Large intestine (tissue), 3 donors: ENCODE data around the gene TENM3. TPM values are rescaled to one million over a fixed set of nuclear protein-coding genes. Genes with fewer than 3 reads are reported as not detected.

Source experiments
- DNase-seq, 2 donors: peaks; one replicate each; pipeline versions ENCODE4 v3.0.0 to v3.0.0-alpha.2; 2013
- H3K27ac ChIP-seq: one replicate; pipeline ENCODE4 v1.5.1; 2013; ENCODE audit warnings: low read length
- H3K27me3 ChIP-seq: 2 replicates; pipeline ENCODE4 v1.6.1; 2013; ENCODE audit warnings: low read length; ENCODE audit not compliant: control insufficient read depth, insufficient read depth
- H3K36me3 ChIP-seq: 2 replicates; pipeline ENCODE4 v1.6.1; 2013; ENCODE audit warnings: low read length; ENCODE audit not compliant: control insufficient read depth, insufficient read depth
- H3K4me1 ChIP-seq: one replicate; pipeline ENCODE4 v1.6.1; 2013; ENCODE audit warnings: low read length; ENCODE audit not compliant: control insufficient read depth, insufficient read depth
- H3K4me3 ChIP-seq: one replicate; pipeline ENCODE4 v1.5.1; 2013; ENCODE audit warnings: low read length
- H3K9me3 ChIP-seq: one replicate; pipeline ENCODE4 v1.6.1; 2013; ENCODE audit warnings: mild to moderate bottlenecking, low read depth, low read length, moderate library complexity; ENCODE audit not compliant: control insufficient read depth
- WGBS: methylation state at CpG from one replicate; pipeline ENCODE4 v1.1.5; 2013; ENCODE audit warnings: low lambda C conversion rate; ENCODE audit not compliant: insufficient coverage; 5-methylcytosine and 5-hydroxymethylcytosine counted together
- polyA plus RNA-seq: library from polyadenylated mRNA; unstranded; fragments of 120-200 nt; gene quantifications from one replicate; pipeline ENCODE4 v1.2.1, GENCODE V29; 2013

TENM3 gene
- polyA plus RNA-seq, 1 donor: 11.9 TPM

- no peak for DNase-seq
- 88% methylated on average over 5 of the region's 85 CpGs for WGBS
- no peak overlapping the region for H3K27ac ChIP-seq
- H3K9me3 ChIP-seq: peaks cover 12% of the 10 kb centered on the region
- no peaks in the 10 kb centered on the region for H3K4me1 ChIP-seq
- no peak overlapping the region for H3K4me3 ChIP-seq
- no peaks in the 10 kb centered on the region for H3K27me3 ChIP-seq
- H3K36me3 ChIP-seq: peaks cover 3% of the 10 kb centered on the region
Observed at GRCh38 chr4:182799515-182800215, 556.5 kb downstream of the TENM3 start.

DNA sequence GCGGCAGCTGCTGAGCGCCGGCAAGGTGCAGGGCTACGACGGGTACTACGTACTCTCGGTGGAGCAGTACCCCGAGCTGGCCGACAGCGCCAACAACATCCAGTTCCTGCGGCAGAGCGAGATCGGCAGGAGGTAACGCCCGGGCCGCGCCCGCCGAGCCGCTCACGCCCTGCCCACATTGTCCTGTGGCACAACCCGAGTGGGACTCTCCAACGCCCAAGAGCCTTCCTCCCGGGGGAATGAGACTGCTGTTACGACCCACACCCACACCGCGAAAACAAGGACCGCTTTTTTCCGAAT lies 557.0 kb downstream of the TENM3 start:
- no peak overlapping the region for H3K27ac ChIP-seq
- H3K9me3 ChIP-seq: peaks cover 12% of the 10 kb centered on the region
- DNase-seq: no peak
- no peaks in the 10 kb centered on the region for H3K4me1 ChIP-seq
- whole genome bisulfite sequencing: 75% methylated on average over 4 of the region's 29 CpGs
- peaks cover 3% of the 10 kb centered on the region for H3K36me3 ChIP-seq
- H3K4me3 ChIP-seq: no peak overlapping the region
- no peaks in the 10 kb centered on the region for H3K27me3 ChIP-seq

DNA sequence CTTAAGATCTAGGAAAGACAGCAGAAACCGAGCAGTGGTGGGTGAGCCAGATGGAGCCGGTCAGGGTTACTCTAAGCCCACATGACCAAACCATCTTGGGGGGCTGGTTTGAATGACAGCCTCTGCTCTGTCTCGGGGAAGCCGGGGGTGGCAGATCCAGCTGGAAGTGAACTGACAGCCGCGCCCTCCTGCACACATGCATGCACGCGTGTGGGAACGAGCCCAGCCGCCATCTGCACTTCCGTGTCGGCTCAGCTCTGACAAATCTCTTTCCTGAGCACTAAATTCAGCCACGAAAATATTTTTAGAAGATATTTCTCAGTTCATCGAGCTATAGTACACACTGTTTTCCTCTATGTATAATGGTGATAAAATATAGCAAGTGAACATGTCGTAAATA lies 558.4 kb downstream of the TENM3 start:
- H3K4me1 ChIP-seq: no peaks in the 10 kb centered on the region

GRCh38 chr4:182802621-182803020 lies 559.4 kb downstream of the TENM3 start:
- peaks cover 12% of the 10 kb centered on the region for H3K9me3 ChIP-seq
- peaks cover 4% of the 10 kb centered on the region for H3K27me3 ChIP-seq
- H3K4me3 ChIP-seq: no peak overlapping the region
- no peak for DNase-seq
- H3K4me1 ChIP-seq: no peaks in the 10 kb centered on the region
- no peak overlapping the region for H3K27ac ChIP-seq
- H3K36me3 ChIP-seq: peaks cover 3% of the 10 kb centered on the region

More for the DNA sequence above, 558.4 kb downstream of the TENM3 start:
- no peak for DNase-seq
- Histone ChIP-seq H3K27ac (no peak overlapping the region), H3K9me3 (peaks cover 12% of the 10 kb centered on the region), H3K4me3 (no peak overlapping the region), H3K27me3 (peaks cover 4% of the 10 kb centered on the region), H3K36me3 (peaks cover 3% of the 10 kb centered on the region)
- no CpG with 5 or more reads among the region's 15 CpGs for WGBS

DNA sequence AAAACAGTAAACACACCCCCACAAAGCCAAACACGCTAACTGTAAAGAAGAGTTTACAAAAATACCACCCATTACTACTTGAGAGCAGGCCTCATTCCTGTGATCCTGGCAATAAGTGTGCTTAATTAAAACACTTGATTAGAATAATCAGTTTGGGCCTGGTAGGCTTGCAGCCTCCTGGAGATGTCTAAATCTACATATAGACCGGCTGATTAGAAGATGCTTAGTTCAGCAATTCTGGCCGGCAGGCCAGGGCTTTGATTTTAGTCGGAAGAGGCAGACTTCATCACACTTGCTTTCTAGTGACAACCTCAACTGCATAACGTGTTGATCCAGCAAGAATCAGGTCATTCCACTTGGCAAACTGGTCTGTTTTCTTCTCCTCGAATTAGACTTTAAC lies 560.0 kb downstream of the TENM3 start:
- WGBS: 60% methylated on average over 1 of the region's 6 CpGs
- H3K36me3 ChIP-seq: peaks cover 3% of the 10 kb centered on the region
- no peak overlapping the region for H3K27ac ChIP-seq
- H3K4me1 ChIP-seq: no peaks in the 10 kb centered on the region
- H3K4me3 ChIP-seq: no peak overlapping the region
- no peak for DNase-seq
- peaks cover 16% of the 10 kb centered on the region for H3K9me3 ChIP-seq
- H3K27me3 ChIP-seq: peaks cover 4% of the 10 kb centered on the region

DNA sequence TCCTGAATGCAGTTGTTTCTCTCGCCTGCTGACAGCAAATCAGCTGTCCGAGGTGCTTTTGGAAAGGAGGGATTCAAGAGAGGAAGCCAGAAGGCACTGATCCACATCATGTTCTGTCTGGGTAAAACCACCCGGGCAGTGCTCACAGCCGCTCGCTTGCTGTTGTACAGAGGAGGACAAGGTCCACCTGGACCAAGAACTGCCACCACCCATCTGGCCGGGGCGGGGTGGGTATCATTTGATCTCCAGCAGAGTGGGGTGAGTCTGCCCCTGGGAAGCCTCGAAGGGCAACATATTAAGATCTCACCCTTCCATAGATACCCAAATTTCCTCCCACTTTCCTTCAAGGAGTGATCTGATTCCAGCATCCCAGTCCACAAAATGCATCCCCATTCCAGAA lies 560.9 kb downstream of the TENM3 start:
- Histone ChIP-seq H3K27ac (no peak overlapping the region), H3K4me3 (no peak overlapping the region), H3K27me3 (peaks cover 4% of the 10 kb centered on the region), H3K9me3 (peaks cover 16% of the 10 kb centered on the region), H3K4me1 (no peaks in the 10 kb centered on the region), H3K36me3 (peaks cover 1% of the 10 kb centered on the region)
- no CpG with 5 or more reads among the region's 8 CpGs for WGBS
- no peak for DNase-seq

DNA sequence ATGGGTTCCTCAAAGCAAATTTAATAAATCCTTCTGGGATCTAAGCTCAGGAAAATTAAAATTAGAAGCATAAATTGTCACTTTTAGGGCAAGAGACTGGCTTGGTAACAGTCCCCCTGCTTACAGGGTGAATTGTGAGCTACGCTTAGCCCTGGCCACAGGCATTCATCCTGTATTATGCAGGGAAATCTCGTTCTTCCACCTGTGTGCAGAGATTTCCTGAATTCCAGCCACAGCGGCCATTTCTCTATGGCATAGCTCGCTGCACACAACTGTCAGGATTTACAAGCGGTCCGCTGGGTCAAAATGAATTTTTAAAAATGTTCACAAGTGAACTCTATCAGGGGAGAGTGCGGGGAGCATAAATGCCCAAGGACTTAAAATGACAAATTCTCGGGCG lies 562.1 kb downstream of the TENM3 start:
- no CpG with 5 or more reads among the region's 9 CpGs for WGBS

GRCh38 chr4:182805750-182806149 lies 562.5 kb downstream of the TENM3 start:
- WGBS: no CpG with 5 or more reads among the region's 13 CpGs
- DNase-seq: no peak

More for the DNA sequence above, 562.1 kb downstream of the TENM3 start:
- H3K4me1 ChIP-seq: no peaks in the 10 kb centered on the region
- H3K9me3 ChIP-seq: peaks cover 6% of the 10 kb centered on the region
- peaks cover 4% of the 10 kb centered on the region for H3K27me3 ChIP-seq
- no peaks in the 10 kb centered on the region for H3K36me3 ChIP-seq
- no peak for DNase-seq
- H3K4me3 ChIP-seq: no peak overlapping the region
- no peak overlapping the region for H3K27ac ChIP-seq

DNA sequence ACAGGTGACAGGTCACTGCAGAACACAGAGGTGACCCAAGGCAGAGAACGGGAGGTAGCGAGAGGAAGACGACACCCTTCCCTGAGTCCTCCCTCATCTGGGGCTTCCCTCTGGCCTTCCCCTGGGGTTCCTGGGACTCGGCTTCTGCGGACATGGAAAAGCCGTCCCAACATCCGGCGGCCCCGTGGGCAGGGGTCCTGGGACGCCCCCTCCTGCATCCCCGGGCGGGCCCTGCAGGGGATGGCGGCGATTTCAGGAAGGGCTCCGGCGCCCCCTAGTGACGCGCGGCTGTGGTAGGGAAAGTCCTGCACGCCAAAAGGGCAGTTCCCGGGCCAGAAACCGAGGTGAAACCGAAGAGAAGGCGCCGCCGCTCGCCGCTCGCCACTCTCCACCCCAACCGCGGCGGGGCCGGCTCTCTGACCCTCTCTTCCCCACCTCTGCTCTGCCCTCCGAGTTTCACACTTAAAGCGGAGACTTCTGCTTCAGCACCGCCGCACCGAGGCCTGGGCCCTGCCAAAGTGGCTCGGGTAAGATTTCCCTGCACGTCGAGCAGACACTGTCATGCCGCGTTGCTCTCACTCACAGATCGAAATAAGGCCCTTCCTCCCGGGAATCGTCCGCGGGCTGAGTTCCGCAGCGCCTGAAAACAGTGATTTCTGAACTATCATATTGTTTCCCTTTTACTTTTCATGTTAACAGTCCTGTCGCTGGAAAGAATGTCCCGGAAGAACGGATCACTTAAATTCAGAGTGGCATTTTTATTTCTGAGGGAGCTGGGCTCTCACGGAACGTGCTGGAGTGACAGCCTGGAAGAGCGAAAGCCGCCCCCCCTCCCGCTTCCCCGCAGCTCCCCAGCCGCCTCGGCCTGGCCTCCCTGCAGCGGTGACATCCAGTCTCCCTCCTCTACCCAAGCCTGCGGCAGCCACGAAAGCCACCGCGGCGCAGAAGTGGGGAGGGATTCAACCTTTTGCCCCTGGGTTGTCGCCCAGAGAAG lies 563.4 kb downstream of the TENM3 start:
- Histone ChIP-seq H3K4me1 (no peaks in the 10 kb centered on the region), H3K4me3 (peak overlapping the region; percentile 56), H3K36me3 (no peaks in the 10 kb centered on the region), H3K27ac (no peak overlapping the region), H3K27me3 (peaks cover 4% of the 10 kb centered on the region), H3K9me3 (peaks cover 5% of the 10 kb centered on the region)
- 0% methylated on average over 3 of the region's 68 CpGs for WGBS
- peak; percentile 58 to 77 for DNase-seq

More at GRCh38 chr4:182805750-182806149, 562.5 kb downstream of the TENM3 start:
- Histone ChIP-seq H3K27ac (no peak overlapping the region), H3K4me3 (no peak overlapping the region), H3K27me3 (peaks cover 4% of the 10 kb centered on the region), H3K9me3 (peaks cover 5% of the 10 kb centered on the region), H3K36me3 (no peaks in the 10 kb centered on the region), H3K4me1 (no peaks in the 10 kb centered on the region)

- Histone ChIP-seq H3K4me3 (no peak overlapping the region), H3K9me3 (peaks cover 5% of the 10 kb centered on the region), H3K27me3 (peaks cover 4% of the 10 kb centered on the region), H3K4me1 (no peaks in the 10 kb centered on the region), H3K36me3 (no peaks in the 10 kb centered on the region), H3K27ac (no peak overlapping the region)
- no peak for DNase-seq
- no CpG with 5 or more reads among the region's 12 CpGs for WGBS
Observed at GRCh38 chr4:182807346-182807745, 564.1 kb downstream of the TENM3 start.
